Bronchial epithelial cell (primary cell): ENCODE measurements around the gene ACP5. TPM values are rescaled to one million over a fixed set of nuclear protein-coding genes. Genes with fewer than 3 reads are reported as not detected.

Experiments
- DNase-seq: peaks from one replicate; pipeline ENCODE4 v3.0.0-alpha.2; 2010; ENCODE audit warnings: low read depth
- FAIRE-seq: peaks from 2 replicates; lab custom pipeline; 2011; peaks lifted over from hg19 to GRCh38; lab: Jason Lieb, UNC
- H3K27me3 ChIP-seq: 2 replicates; pipeline ENCODE4 v1.5.1; 2011; ENCODE audit warnings: low read length; ENCODE audit not compliant: control insufficient read depth, insufficient read depth
- H3K36me3 ChIP-seq: 2 replicates; pipeline ENCODE4 v1.5.1; 2011; ENCODE audit warnings: low read length; ENCODE audit not compliant: control insufficient read depth, insufficient read depth
- H3K4me3 ChIP-seq: 2 replicates; pipeline ENCODE4 v1.5.1; 2011; ENCODE audit warnings: mild to moderate bottlenecking, low read depth, low read length, control low read depth
- CTCF ChIP-seq: IDR thresholded peaks from 2 replicates; pipeline ENCODE4 v1.5.1; 2011; ENCODE audit warnings: mild to moderate bottlenecking, moderate library complexity, low read length, control low read depth, inconsistent platforms; ENCODE audit not compliant: insufficient read depth, severe bottlenecking
- total RNA-seq: library from RNA; depleted of rRNA; stranded (reverse); fragments of >200 nt; gene quantifications from 2 replicates; pipeline ENCODE4 v1.2.1, GENCODE V29; 2014

The ACP5 gene
- total RNA-seq, 1 donor from 2014 or later = 24.5 TPM

GRCh38 chr19:11597202-11598102, 20.0 kb upstream of the ACP5 start, which contains the start of gene ZNF627:
TSS of gene ZNF627 (plus strand) at chr19:11597483. CDS start at chr19:11597628, 145 bp downstream.
- TF ChIP-seq CTCF = no peak
- Histone ChIP-seq H3K36me3 (peaks cover 3% of the 10 kb centered on the region), H3K27me3 (no peaks in the 10 kb centered on the region), H3K4me3 (peak within 1 kb of the TSS; percentile 84)
- no peak for FAIRE-seq
- DNase-seq = peak; percentile 93

GRCh38 chr19:11596156-11596555, 18.7 kb upstream of the ACP5 start:
- Histone ChIP-seq H3K27me3 (no peaks in the 10 kb centered on the region), H3K4me3 (no peak overlapping the region), H3K36me3 (peaks cover 3% of the 10 kb centered on the region)
- no peak for DNase-seq
- TF ChIP-seq CTCF = no peak
- no peak for FAIRE-seq

- no peak for TF ChIP-seq CTCF
- Histone ChIP-seq H3K27me3 (no peaks in the 10 kb centered on the region), H3K36me3 (peaks cover 3% of the 10 kb centered on the region), H3K4me3 (no peak overlapping the region)
- no peak for FAIRE-seq
- no peak for DNase-seq
Measured at GRCh38 chr19:11594084-11594483, 16.6 kb upstream of the ACP5 start.

GRCh38 chr19:11587975-11588631, 10.7 kb upstream of the ACP5 start:
- Histone ChIP-seq H3K4me3 (no peak overlapping the region), H3K27me3 (no peaks in the 10 kb centered on the region)
- no peak for FAIRE-seq

GRCh38 chr19:11587302-11587974, 10.0 kb upstream of the ACP5 start:
- FAIRE-seq (no peak), DNase-seq (peak; percentile 35)
- Histone ChIP-seq H3K36me3 (no peaks in the 10 kb centered on the region), H3K4me3 (no peak overlapping the region), H3K27me3 (no peaks in the 10 kb centered on the region)
- TF ChIP-seq CTCF = peak; percentile 88

More at GRCh38 chr19:11587975-11588631, 10.7 kb upstream of the ACP5 start:
- H3K36me3 ChIP-seq = no peaks in the 10 kb centered on the region
- TF ChIP-seq CTCF = no peak
- DNase-seq = no peak
